KOPT-K1 (cell line): Measurements from ENCODE around the gene TMEM178A.

Experiments used
- H3K27ac ChIP-seq: fragments of 200-600 bp; sonication (generic); 2 replicates; pipeline ENCODE4 v1.5.1; 2016; ENCODE audit warnings: antibody characterized with exemption, mild to moderate bottlenecking, low read depth, low read length; ENCODE audit not compliant: poor library complexity, severe bottlenecking
- H3K36me3 ChIP-seq: fragments of 200-600 bp; sonication (generic); 2 replicates; pipeline ENCODE4 v1.5.1; 2017; ENCODE audit warnings: antibody characterized with exemption, mild to moderate bottlenecking, low read length, moderate library complexity; ENCODE audit not compliant: insufficient read depth
- H3K9me3 ChIP-seq: fragments of 200-600 bp; sonication (generic); 2 replicates; pipeline ENCODE4 v1.5.1; 2017; ENCODE audit warnings: antibody characterized with exemption, low read length, mild to moderate bottlenecking; ENCODE audit not compliant: insufficient read depth, poor library complexity, severe bottlenecking

TMEM178A gene

GRCh38 chr2:39728941-39729351 is 63.2 kb downstream of the TMEM178A start:
- Histone ChIP-seq H3K9me3 (no peaks in the 10 kb centered on the region), H3K36me3 (peaks cover 42% of the 10 kb centered on the region), H3K27ac (no peak overlapping the region)

- H3K27ac ChIP-seq, result no peak overlapping the region
- H3K36me3 ChIP-seq, result peaks cover 55% of the 10 kb centered on the region
- H3K9me3 ChIP-seq, result no peaks in the 10 kb centered on the region
These were observed 64.6 kb downstream of the TMEM178A start for GRCh38 chr2:39730276-39730675.

- H3K36me3 ChIP-seq, result peaks cover 61% of the 10 kb centered on the region
- no peaks in the 10 kb centered on the region for H3K9me3 ChIP-seq
- H3K27ac ChIP-seq, result no peak overlapping the region
These were observed 65.1 kb downstream of the TMEM178A start for GRCh38 chr2:39730685-39731302.

- Histone ChIP-seq H3K36me3 (peaks cover 68% of the 10 kb centered on the region), H3K27ac (no peak overlapping the region), H3K9me3 (no peaks in the 10 kb centered on the region)
These were observed 65.8 kb downstream of the TMEM178A start for GRCh38 chr2:39731546-39731945.

GRCh38 chr2:39732482-39732881 is 66.8 kb downstream of the TMEM178A start:
- peaks cover 77% of the 10 kb centered on the region for H3K36me3 ChIP-seq
- no peaks in the 10 kb centered on the region for H3K9me3 ChIP-seq
- no peak overlapping the region for H3K27ac ChIP-seq

GRCh38 chr2:39733070-39733674 is 67.5 kb downstream of the TMEM178A start:
- Histone ChIP-seq H3K9me3 (no peaks in the 10 kb centered on the region), H3K36me3 (peaks cover 84% of the 10 kb centered on the region)

GRCh38 chr2:39734445-39734844 is 68.7 kb downstream of the TMEM178A start:
- peaks cover 95% of the 10 kb centered on the region for H3K36me3 ChIP-seq
- H3K9me3 ChIP-seq, result no peaks in the 10 kb centered on the region
- H3K27ac ChIP-seq, result no peak overlapping the region

More at GRCh38 chr2:39733070-39733674, 67.5 kb downstream of the TMEM178A start:
- no peak overlapping the region for H3K27ac ChIP-seq

GRCh38 chr2:39735648-39736047 is 69.9 kb downstream of the TMEM178A start:
- H3K27ac ChIP-seq, result no peak overlapping the region
- H3K9me3 ChIP-seq, result no peaks in the 10 kb centered on the region
- peaks cover 98% of the 10 kb centered on the region for H3K36me3 ChIP-seq

GRCh38 chr2:39736640-39737039 is 70.9 kb downstream of the TMEM178A start:
- Histone ChIP-seq H3K9me3 (no peaks in the 10 kb centered on the region), H3K36me3 (peaks cover 98% of the 10 kb centered on the region), H3K27ac (no peak overlapping the region)

- Histone ChIP-seq H3K27ac (no peak overlapping the region), H3K9me3 (no peaks in the 10 kb centered on the region), H3K36me3 (peaks cover 98% of the 10 kb centered on the region)
These were observed 71.9 kb downstream of the TMEM178A start for GRCh38 chr2:39737661-39738060.

GRCh38 chr2:39738936-39739335 is 73.2 kb downstream of the TMEM178A start:
- H3K36me3 ChIP-seq, result peaks cover 98% of the 10 kb centered on the region
- H3K9me3 ChIP-seq, result no peaks in the 10 kb centered on the region
- H3K27ac ChIP-seq, result no peak overlapping the region

GRCh38 chr2:39739386-39739785 is 73.7 kb downstream of the TMEM178A start:
- Histone ChIP-seq H3K36me3 (peaks cover 98% of the 10 kb centered on the region), H3K9me3 (no peaks in the 10 kb centered on the region), H3K27ac (no peak overlapping the region)

- no peaks in the 10 kb centered on the region for H3K9me3 ChIP-seq
- peaks cover 98% of the 10 kb centered on the region for H3K36me3 ChIP-seq
- H3K27ac ChIP-seq, result no peak overlapping the region
These were observed 76.2 kb downstream of the TMEM178A start for GRCh38 chr2:39741871-39742270.

- Histone ChIP-seq H3K9me3 (no peaks in the 10 kb centered on the region), H3K36me3 (peaks cover 94% of the 10 kb centered on the region), H3K27ac (no peak overlapping the region)
These were observed 77.6 kb downstream of the TMEM178A start for GRCh38 chr2:39743269-39743776.

- no peaks in the 10 kb centered on the region for H3K9me3 ChIP-seq
- H3K27ac ChIP-seq, result no peak overlapping the region
- H3K36me3 ChIP-seq, result peaks cover 99% of the 10 kb centered on the region
These were observed 89.7 kb downstream of the TMEM178A start for GRCh38 chr2:39755466-39755865.

GRCh38 chr2:39757156-39757555 is 91.4 kb downstream of the TMEM178A start:
- H3K36me3 ChIP-seq, result peaks cover 99% of the 10 kb centered on the region
- no peak overlapping the region for H3K27ac ChIP-seq

More at GRCh38 chr2:39757156-39757555, 91.4 kb downstream of the TMEM178A start:
- H3K9me3 ChIP-seq, result no peaks in the 10 kb centered on the region
